Body of pancreas (tissue), 4 donors: Measurements from ENCODE around the gene NDUFA11. TPM values are rescaled to one million over a fixed set of nuclear protein-coding genes. Genes with fewer than 3 reads are reported as not detected.
"Not testable (repeated sequence)": the region's sequence is repeated elsewhere in the genome, so short reads cannot be mapped to it uniquely, and the experiment has no call there.

ENCODE experiments used
- ATAC-seq: fragments of 150-250 bp; one replicate; pipeline ENCODE4 v1.9.1; 2016
- DNase-seq, 4 donors: peaks; one replicate each; pipeline ENCODE4 v3.0.0-alpha.2; 2019
- H3K27ac ChIP-seq, 4 donors: fragments of 200-600 bp; sonication (generic); 1 replicate in 3 of 4; 2 replicates in 1 of 4; pipeline versions ENCODE4 v1.5.1 to v1.6.1; 2016 to 2019; ENCODE audit warnings: mild to moderate bottlenecking in 1 of 4, mixed read lengths in 1 of 4, moderate library complexity in 1 of 4
- H3K27me3 ChIP-seq, 2 donors: fragments of 200-600 bp; sonication (generic); one replicate each; pipeline ENCODE4 v1.6.0; 2016; ENCODE audit warnings: mild to moderate bottlenecking in 1 of 2
- H3K36me3 ChIP-seq, 2 donors: fragments of 200-600 bp; sonication (generic); replicated peaks in 1 of 2; 2 replicates each; pipeline ENCODE4 v1.5.1; 2016; ENCODE audit warnings: low read depth in 2 of 2; ENCODE audit not compliant: insufficient read depth in 1 of 2
- H3K4me1 ChIP-seq: fragments of 200-600 bp; sonication (generic); one replicate; pipeline ENCODE4 v1.6.0; 2016
- H3K4me3 ChIP-seq, 2 donors: fragments of 200-600 bp; sonication (generic); 1 replicate in 1 of 2; 2 replicates in 1 of 2; pipeline ENCODE4 v1.5.1; 2016 to 2019
- H3K9me3 ChIP-seq, 3 donors: fragments of 200-600 bp; sonication (generic); 1 replicate in 2 of 3; 2 replicates in 1 of 3; pipeline ENCODE4 v1.5.1; 2016
- CTCF ChIP-seq, 7 experiments: fragments of 450-650 bp in 4 of 7; fragments of 200-600 bp in 3 of 7; sonication (generic) in 3 of 7; IDR thresholded peaks; one replicate each; pipeline ENCODE4 v1.5.1; 2016 to 2019; ENCODE audit warnings: antibody characterized with exemption in 7 of 7
- POLR2A ChIP-seq, 3 donors: fragments of 450-650 bp; IDR thresholded peaks; one replicate each; pipeline ENCODE4 v1.6.1; 2016; ENCODE audit warnings: antibody characterized with exemption in 3 of 3, mild to moderate bottlenecking in 2 of 3
- WGBS, 2 donors: methylation state at CpG; one replicate each; pipeline ENCODE4 v1.1.5; 2017; 5-methylcytosine and 5-hydroxymethylcytosine counted together
- intact Hi-C: fragments of 100-400 bp; cut with DNase I; formaldehyde crosslinking; loops from one replicate; pipeline ENCODE4 v1.15.1; 2023
- total RNA-seq, 2 donors: library from RNA; depleted of rRNA; stranded (reverse); fragments of >200 nt; gene quantifications; one replicate each; pipeline ENCODE4 v1.1.0, GENCODE V29; 2016

NDUFA11 gene
- total RNA-seq, 2 donors from 2014 or later: 31.6 to 79.1 TPM

DNA sequence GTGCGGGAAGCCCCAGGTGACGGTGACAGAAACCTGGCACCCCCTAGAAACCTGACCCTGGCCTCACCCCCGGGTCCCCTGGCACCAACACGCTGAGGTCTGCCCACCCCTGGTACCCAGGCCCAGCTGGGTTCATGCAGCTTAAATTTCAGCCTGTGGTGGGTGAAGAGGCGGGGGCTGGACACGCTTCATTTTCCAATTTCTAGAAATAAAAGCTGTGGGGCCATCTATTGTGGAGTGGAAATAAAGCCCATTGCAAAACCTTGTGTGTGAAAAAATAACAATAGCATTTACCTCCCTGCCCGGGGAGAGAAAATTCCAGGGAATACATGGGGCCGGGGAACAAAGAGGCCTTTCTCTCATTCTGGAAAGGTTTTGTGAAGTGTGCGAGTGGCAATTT, 25.7 kb downstream of the NDUFA11 start:
- Histone ChIP-seq H3K4me3 (no peak overlapping the region), H3K4me1 (peaks cover 9% of the 10 kb centered on the region), H3K27ac (peak overlapping the region in 2 of 4 donors; percentile 0 to 39), H3K9me3 (no peaks in the 10 kb centered on the region), H3K27me3 (no peaks in the 10 kb centered on the region), H3K36me3 (no peaks in the 10 kb centered on the region)
- TF ChIP-seq CTCF (IDR thresholded peaks at IDR 0.05) (no peak), POLR2A (IDR thresholded peaks at IDR 0.05) (no peak)
- 51 to 52% methylated on average over 6 to 9 of the region's 9 CpGs for WGBS, 2 donors
- ATAC-seq: no peak
- intact Hi-C loops: no loop called here
- DNase-seq: no peak

- Histone ChIP-seq H3K27ac (peak overlapping the region in 2 of 4 donors; percentile 0 to 39), H3K4me3 (no peak overlapping the region), H3K27me3 (no peaks in the 10 kb centered on the region), H3K36me3 (no peaks in the 10 kb centered on the region), H3K9me3 (no peaks in the 10 kb centered on the region), H3K4me1 (peaks cover 9% of the 10 kb centered on the region)
- no peak for ATAC-seq
- no peak for DNase-seq
- 60 to 61% methylated on average over 1 to 8 of the region's 8 CpGs for WGBS, 2 donors
- no peak for TF ChIP-seq POLR2A (IDR thresholded peaks at IDR 0.05)
- no peak for TF ChIP-seq CTCF (IDR thresholded peaks at IDR 0.05)
- intact Hi-C loops: no loop called here
These were observed 26.2 kb downstream of the NDUFA11 start for GRCh38 chr19:5877427-5877826.

- 73 to 83% methylated on average over 6 to 7 of the region's 7 CpGs for WGBS, 2 donors
- H3K4me1 ChIP-seq, H3K9me3 ChIP-seq, H3K27ac ChIP-seq, DNase-seq, H3K27me3 ChIP-seq, intact Hi-C loops, H3K4me3 ChIP-seq, ATAC-seq, H3K36me3 ChIP-seq: not testable (repeated sequence)
These were observed 29.1 kb downstream of the NDUFA11 start for GRCh38 chr19:5874496-5874895.

DNA sequence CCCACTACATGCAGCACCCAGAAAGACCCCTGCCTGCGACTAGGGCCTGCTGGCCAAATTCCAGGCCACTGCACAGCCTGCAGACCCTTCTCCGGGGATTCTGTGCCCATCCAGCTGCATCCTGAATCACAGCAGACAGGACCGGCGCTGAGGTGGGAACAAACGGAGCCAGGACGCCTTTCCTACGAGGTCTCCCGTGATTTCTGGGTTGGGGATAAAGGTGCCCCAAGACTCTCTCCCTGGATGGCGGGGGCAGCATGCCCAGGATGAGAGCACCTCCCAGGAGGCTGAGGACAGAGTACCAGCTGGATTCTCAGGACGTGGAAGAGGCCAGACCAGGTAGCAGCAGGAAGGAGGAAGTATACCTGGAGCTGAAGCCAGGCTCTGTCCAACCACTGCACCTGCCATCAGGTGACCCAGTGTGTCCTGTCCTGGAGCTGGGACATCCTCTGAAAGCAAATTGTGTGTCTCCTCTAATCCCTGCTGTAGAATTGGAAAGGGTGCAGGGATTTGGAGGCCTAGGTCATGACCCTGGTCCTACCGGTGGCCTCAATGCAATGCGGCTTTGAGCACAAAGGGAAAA, 29.9 kb downstream of the NDUFA11 start:
- WGBS, 2 donors: 82 to 87% methylated on average over 3 to 12 of the region's 12 CpGs
- Histone ChIP-seq H3K4me3 (no peak overlapping the region), H3K36me3 (no peaks in the 10 kb centered on the region), H3K4me1 (peaks cover 9% of the 10 kb centered on the region), H3K27ac (no peak overlapping the region), H3K9me3 (no peaks in the 10 kb centered on the region), H3K27me3 (no peaks in the 10 kb centered on the region)
- DNase-seq: no peak
- intact Hi-C loops: no loop called here
- no peak for TF ChIP-seq CTCF (IDR thresholded peaks at IDR 0.05)
- no peak for TF ChIP-seq POLR2A (IDR thresholded peaks at IDR 0.05)
- no peak for ATAC-seq

GRCh38 chr19:5870986-5871394, 32.6 kb downstream of the NDUFA11 start:
- DNase-seq (no peak), ATAC-seq (no peak)
- Histone ChIP-seq H3K4me1 (no peaks in the 10 kb centered on the region), H3K27ac (no peak overlapping the region), H3K36me3 (no peaks in the 10 kb centered on the region), H3K27me3 (no peaks in the 10 kb centered on the region), H3K9me3 (no peaks in the 10 kb centered on the region), H3K4me3 (no peak overlapping the region)
- intact Hi-C loops: no loop called here
- WGBS, 2 donors: 78 to 81% methylated on average over 12 of the region's 12 CpGs
- TF ChIP-seq POLR2A (IDR thresholded peaks at IDR 0.05) (no peak), CTCF (IDR thresholded peaks at IDR 0.05) (no peak)
